ENCODE data around the gene NAT16.
"Not testable (repeated sequence)": the region's sequence is repeated elsewhere in the genome, so short reads cannot be mapped to it uniquely, and the experiment has no call there.

NAT16 gene

GRCh38 chr7:101161692-101162471 lies 18.2 kb downstream of the NAT16 start:
- no peak for DNase-seq

DNA sequence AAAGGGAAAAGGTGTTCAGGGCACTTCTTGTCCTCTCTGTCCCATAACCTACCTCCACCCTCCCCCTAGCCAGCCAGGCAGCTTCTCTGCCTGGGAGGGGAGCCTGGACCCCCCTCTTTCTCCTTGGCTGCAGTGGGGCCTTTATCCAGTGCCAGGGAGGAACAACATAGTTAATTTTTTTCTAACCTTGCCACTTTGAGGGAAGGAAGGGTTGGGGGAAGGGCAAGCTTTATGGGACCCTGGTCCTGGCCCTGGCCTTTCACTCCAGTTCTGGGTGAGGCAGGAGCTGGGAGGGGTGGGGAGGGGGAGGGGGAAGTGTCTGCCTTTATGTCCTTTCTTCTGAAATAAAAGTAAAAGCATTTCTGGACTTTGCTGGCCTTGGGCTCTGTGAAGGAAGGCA lies 19.2 kb downstream of the NAT16 start:
- DNase-seq = no peak

DNA sequence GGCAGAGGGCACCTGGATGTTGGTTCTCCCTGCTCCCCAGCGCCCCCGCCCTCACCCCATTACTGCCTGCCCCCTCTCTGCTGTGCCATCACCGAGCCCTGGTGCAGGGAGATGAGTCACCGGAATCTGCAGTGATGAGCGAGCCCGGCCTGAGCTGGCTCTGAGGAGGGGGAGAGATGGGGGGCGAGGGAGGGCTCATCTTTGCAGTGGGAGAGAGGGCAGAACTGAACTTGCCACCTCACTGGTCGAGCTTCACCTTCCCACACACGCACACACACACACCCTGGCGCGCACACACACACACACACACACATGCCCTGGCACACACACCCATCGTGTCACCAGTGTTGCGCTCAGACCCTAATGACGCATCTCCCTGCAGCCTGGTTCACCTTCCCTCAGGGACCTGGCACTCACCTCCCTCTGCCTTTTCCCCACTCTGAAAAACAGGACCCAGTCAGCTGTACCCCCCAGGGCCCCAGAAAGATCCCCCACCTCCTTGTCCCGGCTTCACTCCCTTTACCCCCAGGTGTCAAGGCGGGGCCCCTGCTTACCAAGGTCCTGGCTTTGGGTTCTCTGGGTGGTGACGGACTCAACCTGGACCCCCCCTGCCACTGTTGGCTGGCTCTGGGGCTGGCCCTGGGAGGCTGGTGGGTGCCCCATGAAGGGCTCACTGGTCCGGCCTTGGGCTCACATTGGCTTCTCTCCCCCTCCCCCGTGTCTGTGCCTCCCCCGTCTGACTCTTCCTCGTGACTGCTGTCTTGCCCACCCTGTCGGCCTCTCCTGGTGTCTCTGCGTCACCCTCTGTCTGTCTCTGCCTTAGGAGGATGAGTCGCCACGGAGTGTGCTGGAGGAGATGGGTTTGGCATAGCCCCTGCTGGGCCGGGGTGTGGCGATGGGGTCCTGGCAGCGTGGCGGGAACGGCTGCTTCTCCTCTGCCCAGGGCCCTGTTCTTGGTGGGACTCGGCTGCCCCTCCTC lies 20.1 kb downstream of the NAT16 start:
- DNase-seq = peak in 3 of 51 donors; percentile 14 to 83 (median 32)

GRCh38 chr7:101156866-101157589 lies 23.1 kb downstream of the NAT16 start:
- DNase-seq = peak in 1 of 51 donors; percentile 29

- DNase-seq = no peak
These were observed 23.8 kb downstream of the NAT16 start for GRCh38 chr7:101156277-101156676.

- DNase-seq = peak in 1 of 51 donors; percentile 17
These were observed 24.8 kb downstream of the NAT16 start for GRCh38 chr7:101155303-101155702.

DNA sequence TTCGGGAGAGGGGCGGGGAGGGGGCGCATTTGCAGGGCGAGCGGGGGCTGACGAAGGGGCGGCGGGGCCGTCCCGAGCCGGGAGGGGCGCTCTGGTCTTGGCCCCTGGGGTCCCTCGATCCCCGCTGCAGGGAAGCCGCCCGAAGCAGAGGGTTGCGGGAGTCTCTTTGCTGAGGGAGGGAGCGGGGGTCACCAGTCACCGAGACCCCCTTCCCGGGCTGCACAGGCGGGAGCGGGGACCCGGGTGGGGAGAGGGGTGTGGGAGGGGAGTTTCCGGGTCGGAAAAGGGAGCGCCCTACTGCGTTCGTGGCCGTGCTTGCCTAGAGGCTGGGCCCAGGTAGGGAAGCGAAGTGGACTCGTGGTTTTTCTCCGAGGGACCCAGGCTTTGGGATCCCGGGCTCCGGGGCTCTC lies 25.4 kb downstream of the NAT16 start:
- DNase-seq = peak in 1 of 51 donors; percentile 20

GRCh38 chr7:101153969-101154692 lies 26.0 kb downstream of the NAT16 start, which contains the start of gene AP1S1:
TSS of gene AP1S1 (plus strand) at chr7:101154476. CDS start at chr7:101154515, 39 bp downstream.
- peak; percentile 38 to 94 (median 86) for DNase-seq

DNA sequence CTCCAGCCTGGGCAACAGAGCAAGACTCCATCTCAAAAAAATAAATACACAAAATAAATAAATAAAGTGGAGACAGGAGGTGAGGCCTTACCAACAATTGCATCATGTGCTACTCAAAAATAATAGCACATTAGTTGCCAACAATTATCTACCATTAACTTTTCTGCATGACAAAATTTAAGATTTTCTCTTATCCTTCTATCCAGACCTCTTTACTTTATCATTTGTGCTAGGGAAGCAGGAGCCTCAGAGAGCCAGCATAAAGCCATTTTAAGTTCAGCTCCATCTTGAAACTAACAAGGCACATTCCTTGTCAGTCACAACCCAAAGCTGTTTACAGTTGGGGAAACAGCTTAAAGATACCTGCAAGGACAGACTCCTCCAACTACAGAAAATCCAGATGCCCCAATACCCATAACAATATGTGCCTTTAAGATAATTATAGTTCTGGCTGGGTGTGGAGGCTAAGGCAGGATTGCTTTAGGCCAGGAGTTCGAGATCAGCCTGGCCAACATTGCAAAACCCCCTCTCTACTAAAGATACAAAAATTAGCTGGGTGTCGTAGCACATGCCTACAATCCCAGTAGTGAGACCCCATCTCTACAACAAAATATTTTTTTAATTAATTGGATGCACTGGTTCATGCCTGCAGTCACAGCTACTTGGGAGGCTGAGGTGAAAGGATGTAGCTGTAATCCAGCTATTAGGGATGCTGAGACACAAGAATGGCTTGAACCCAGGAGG lies 28.0 kb downstream of the NAT16 start:
- DNase-seq = no peak

DNA sequence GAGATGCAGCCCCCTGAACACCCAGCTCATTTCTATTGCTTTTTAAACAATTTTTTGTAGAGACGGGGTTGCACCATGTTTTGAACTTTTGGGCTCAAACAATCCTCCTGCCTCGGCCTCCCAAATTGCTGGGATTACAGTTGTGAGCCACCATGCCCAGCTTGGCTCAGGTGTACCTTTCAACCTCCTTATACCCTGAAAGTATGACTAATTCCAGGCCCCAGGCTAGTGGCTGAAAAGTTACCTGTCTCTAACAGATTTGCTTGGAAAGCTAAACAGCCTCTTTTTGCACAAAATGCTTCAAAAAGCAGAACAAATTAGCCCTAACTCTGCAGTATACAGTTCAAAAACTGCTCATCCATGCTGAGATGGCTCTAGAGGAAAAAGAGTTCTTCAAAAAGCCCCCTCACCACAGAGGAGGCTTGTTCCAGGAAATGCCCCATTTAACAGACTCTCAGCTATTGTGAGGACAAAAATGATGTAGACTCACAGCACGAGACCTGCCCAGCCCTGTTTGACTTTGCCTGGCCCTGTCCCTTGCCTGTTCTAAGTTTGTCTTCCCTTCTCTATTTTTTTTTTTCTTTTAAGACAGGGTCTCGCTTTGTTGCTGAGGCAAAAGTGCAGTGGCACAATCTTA lies 39.2 kb downstream of the NAT16 start:
- no peak for DNase-seq

- no peak for DNase-seq
These were observed 39.8 kb downstream of the NAT16 start for GRCh38 chr7:101140339-101140699.

GRCh38 chr7:101138213-101138870 lies 41.8 kb downstream of the NAT16 start:
- DNase-seq = peak in 32 of 51 donors; percentile 3 to 68 (median 32)

DNA sequence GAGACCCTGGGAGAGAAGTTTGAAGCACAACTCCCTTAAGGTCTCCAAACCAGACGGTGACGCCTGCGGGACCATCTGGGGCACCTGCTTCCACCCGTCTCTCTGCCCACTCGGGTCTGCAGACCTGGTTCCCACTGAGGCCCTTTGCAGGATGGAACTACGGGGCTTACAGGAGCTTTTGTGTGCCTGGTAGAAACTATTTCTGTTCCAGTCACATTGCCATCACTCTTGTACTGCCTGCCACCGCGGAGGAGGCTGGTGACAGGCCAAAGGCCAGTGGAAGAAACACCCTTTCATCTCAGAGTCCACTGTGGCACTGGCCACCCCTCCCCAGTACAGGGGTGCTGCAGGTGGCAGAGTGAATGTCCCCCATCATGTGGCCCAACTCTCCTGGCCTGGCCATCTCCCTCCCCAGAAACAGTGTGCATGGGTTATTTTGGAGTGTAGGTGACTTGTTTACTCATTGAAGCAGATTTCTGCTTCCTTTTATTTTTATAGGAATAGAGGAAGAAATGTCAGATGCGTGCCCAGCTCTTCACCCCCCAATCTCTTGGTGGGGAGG lies 42.4 kb downstream of the NAT16 start:
- no peak for DNase-seq

DNA sequence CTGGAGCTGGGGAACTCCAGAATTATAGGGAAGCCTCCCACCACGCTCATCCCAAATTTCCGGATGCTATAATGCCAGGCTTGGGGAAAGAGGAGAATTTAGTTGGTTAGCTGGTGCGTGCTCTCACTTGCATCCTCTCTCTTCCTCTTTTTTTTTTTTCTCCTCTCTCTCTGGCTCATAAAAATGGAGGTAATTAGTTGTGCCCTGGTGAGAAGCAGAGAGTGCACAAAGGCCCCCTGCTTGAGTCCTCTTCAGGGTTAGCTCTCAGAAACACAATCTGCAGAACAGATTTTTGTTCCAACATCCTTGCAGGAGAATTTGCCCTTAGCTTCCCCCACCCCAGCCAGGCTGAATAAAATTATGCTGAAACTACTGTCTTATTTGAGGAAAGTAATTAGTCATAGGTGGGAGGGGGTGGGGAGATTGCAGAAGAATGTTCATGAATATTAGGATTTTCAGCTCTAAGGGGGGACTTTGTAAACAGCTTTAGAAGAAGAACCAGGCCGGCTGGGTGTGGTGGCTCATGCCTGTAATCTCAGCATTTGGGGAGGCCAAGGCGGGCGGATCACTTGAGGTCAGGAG lies 45.6 kb downstream of the NAT16 start:
- DNase-seq = peak in 1 of 51 donors; percentile 46

- no peak for DNase-seq
These were observed 46.3 kb downstream of the NAT16 start for GRCh38 chr7:101133621-101134398.

DNA sequence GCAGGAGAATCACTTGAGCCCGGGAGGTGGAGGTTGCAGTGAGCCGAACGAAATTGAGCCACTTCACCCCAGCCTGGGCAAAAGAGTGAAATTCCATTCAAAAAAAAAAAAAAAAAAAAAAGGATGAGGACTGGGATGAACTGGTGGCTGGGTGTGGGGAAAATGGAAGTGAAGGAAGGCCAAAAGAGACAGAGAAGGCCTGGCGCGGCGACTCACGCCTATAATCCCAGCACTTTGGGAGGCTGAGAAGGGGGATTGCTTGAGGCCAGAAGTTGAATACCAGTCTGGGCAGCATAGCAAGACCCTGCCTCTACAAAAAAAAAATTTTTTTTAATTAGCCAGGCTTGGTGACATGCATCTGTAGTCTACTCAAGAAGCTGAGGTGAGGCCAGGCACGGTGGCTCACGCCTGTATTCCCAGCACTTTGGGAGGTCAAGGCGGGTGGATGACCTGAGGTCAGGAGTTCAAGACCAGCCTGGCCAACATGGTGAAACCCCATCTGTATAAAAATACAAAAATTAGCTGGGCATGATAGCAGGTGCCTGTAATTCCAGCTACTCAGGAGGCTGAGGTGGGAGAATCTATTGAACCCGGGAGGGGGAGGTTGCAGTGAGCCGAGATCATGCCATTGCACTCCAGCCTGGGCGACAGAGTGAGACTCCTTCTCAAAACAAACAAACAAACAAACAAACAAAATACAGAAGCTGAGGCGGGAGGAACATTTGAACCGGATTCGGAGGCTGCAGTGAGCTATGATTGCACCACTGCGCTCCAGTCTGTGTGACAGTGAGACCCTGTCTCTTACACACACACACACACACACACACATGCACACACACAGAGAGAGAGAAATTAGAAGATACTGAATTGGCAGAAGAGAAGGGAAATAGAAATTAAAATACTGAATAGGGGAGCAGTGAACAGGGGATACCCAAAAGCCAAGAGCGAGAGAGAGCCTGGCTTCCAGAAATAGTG lies 47.2 kb downstream of the NAT16 start:
- DNase-seq = not testable (repeated sequence)

Data from hypothalamus (tissue), 51 donors.